CD8-positive, alpha-beta memory T cell (primary cell): ENCODE results near the gene INO80. TPM values are rescaled to one million over a fixed set of nuclear protein-coding genes. Genes with fewer than 3 reads are reported as not detected.
A peak's percentile ranks its signal among the peaks of the same experiment; 100 is the strongest.

Experiments used
- CTCF ChIA-PET: fragments of 350-600 bp; sonication (Branson Sonifier 250); formaldehyde crosslinking; loops from one replicate; lab custom pipeline; 2021; ENCODE audit warnings: antibody characterized with exemption; lab: Charles Lee
- POLR2A ChIA-PET: fragments of 350-600 bp; sonication (Branson Sonifier 250); formaldehyde crosslinking; loops from one replicate; lab custom pipeline; 2021; ENCODE audit warnings: antibody characterized with exemption; lab: Charles Lee
- DNase-seq, 5 donors: peaks; one replicate each; pipeline versions ENCODE4 v3.0.0 to v3.0.0-alpha.2; 2020 to 2022; ENCODE audit warnings: mixed read lengths in 1 of 5
- H3K27ac ChIP-seq: one replicate; pipeline ENCODE4 v1.7.0; 2013; ENCODE audit warnings: low read depth, mild to moderate bottlenecking, low read length, moderate library complexity
- H3K27me3 ChIP-seq: 2 replicates; pipeline ENCODE4 v1.7.0; 2013; ENCODE audit warnings: low read length, mild to moderate bottlenecking; ENCODE audit not compliant: insufficient read depth, poor library complexity, severe bottlenecking
- H3K36me3 ChIP-seq: 2 replicates; pipeline ENCODE4 v1.7.0; 2013; ENCODE audit warnings: mild to moderate bottlenecking, low read length, moderate library complexity; ENCODE audit not compliant: insufficient read depth
- H3K4me1 ChIP-seq: 2 replicates; pipeline ENCODE4 v1.7.0; 2013; ENCODE audit warnings: mild to moderate bottlenecking, low read length, moderate library complexity; ENCODE audit not compliant: insufficient read depth
- H3K4me3 ChIP-seq: 2 replicates; pipeline ENCODE4 v1.7.0; 2013; ENCODE audit warnings: mild to moderate bottlenecking, low read length
- H3K9me3 ChIP-seq: 2 replicates; pipeline ENCODE4 v1.7.0; 2013; ENCODE audit warnings: mild to moderate bottlenecking, low read length
- H3K27ac Mint-ChIP-seq, 8 donors: one replicate each; pipeline ENCODE4 v1.8.0; 2020 to 2021; ENCODE audit warnings: mixed read lengths in 8 of 8, mild to moderate bottlenecking in 6 of 8, inconsistent platforms in 3 of 8, moderate library complexity in 3 of 8
- H3K27me3 Mint-ChIP-seq, 2 donors: one replicate each; pipeline ENCODE4 v1.8.0; 2020 to 2021; ENCODE audit warnings: mixed read lengths in 2 of 2, mild to moderate bottlenecking in 1 of 2, moderate library complexity in 1 of 2
- H3K36me3 Mint-ChIP-seq, 3 donors: one replicate each; pipeline ENCODE4 v1.8.0; 2020 to 2021; ENCODE audit warnings: mixed read lengths in 3 of 3, inconsistent platforms in 1 of 3, mild to moderate bottlenecking in 1 of 3
- H3K4me1 Mint-ChIP-seq, 3 donors: one replicate each; pipeline ENCODE4 v1.8.0; 2020 to 2021; ENCODE audit warnings: mixed read lengths in 3 of 3, inconsistent platforms in 1 of 3, mild to moderate bottlenecking in 1 of 3
- H3K4me3 Mint-ChIP-seq, 7 donors: one replicate each; pipeline ENCODE4 v1.8.0; 2020 to 2021; ENCODE audit warnings: mixed read lengths in 7 of 7, mild to moderate bottlenecking in 6 of 7, moderate library complexity in 4 of 7, inconsistent platforms in 2 of 7
- H3K9me3 Mint-ChIP-seq, 5 donors: one replicate each; pipeline ENCODE4 v1.8.0; 2020 to 2022; ENCODE audit warnings: mixed read lengths in 5 of 5, mild to moderate bottlenecking in 3 of 5, moderate library complexity in 2 of 5, inconsistent platforms in 1 of 5
- polyA plus RNA-seq: library from polyadenylated mRNA; unstranded; fragments of 300-500 nt; fragmentation: Illumina TruSeq; gene quantifications from one replicate; pipeline ENCODE4 v1.2.3, GENCODE V29; 2021
- total RNA-seq, 2 experiments: library from RNA; stranded (reverse); gene quantifications; one replicate each; pipeline ENCODE4 v1.2.3, GENCODE V29; 2021

The INO80 gene
- total and polyA plus RNA-seq, 3 experiments from 2014 or later, result 7.2 to 29.2 (median 26.3) TPM

- Histone ChIP-seq H3K27me3 (no peaks in the 10 kb centered on the region), H3K4me3 (peak overlapping the region; percentile 73), H3K9me3 (no peaks in the 10 kb centered on the region), H3K36me3 (no peaks in the 10 kb centered on the region), H3K27ac (peak overlapping the region; percentile 52), H3K4me1 (peaks cover 29% of the 10 kb centered on the region)
- Mint-ChIP-seq H3K9me3 (no peaks in the 10 kb centered on the region), H3K27me3 (no peaks in the 10 kb centered on the region), H3K4me1 (peaks cover 18 to 35% (median 25%) of the 10 kb centered on the region in 3 donors), H3K27ac (peak overlapping the region in 5 of 8 donors; percentile 66 to 93 (median 76)), H3K4me3 (peak overlapping the region; percentile 81 to 88 (median 82)), H3K36me3 (no peaks in the 10 kb centered on the region)
- ChIA-PET POLR2A (interaction anchor here (0.6 to 2.5 kb wide), 5 partner anchors 11 to 391 kb away, joined by 3 to 24 read pairs (median 5); partner anchors contain the start of genes CHAC1, DLL4, NUSAP1 and OIP5), CTCF (interaction anchor here (0.7 to 5.2 kb wide), 21 partner anchors 9 to 263 kb away, joined by 3 to 46 read pairs (median 3); partner anchors contain the start of genes CHAC1 and DLL4)
- DNase-seq, result peak; percentile 57 to 79 (median 70)
Measured at GRCh38 chr15:40941528-40942336, 174.3 kb downstream of the INO80 start.

DNA sequence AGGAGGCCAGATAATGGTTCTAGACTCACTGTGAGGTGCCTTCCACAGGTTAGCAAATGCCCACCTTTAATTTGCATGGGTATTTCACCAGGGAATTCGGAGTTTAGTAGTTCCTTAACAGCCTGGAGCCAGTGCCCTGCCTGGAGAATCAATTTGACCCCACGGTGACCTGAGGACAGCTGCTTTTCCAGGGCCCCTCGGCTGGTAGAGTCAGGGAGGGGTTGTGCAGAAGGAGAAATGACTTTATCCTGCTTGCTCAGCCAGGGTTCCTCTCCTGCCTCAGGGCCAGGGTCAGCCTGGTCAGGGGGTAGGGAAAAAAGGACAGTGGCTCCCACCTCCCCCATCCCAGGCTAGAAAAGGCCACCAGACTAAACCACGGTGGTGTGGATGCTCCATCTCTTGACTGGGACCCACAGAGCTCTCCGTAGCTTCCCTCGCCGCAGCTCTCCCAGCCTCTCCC lies 175.0 kb downstream of the INO80 start:
- Mint-ChIP-seq H3K4me3 (peak overlapping the region; percentile 57 to 82 (median 65)), H3K36me3 (no peaks in the 10 kb centered on the region), H3K4me1 (peaks cover 18 to 35% (median 25%) of the 10 kb centered on the region in 3 donors), H3K27me3 (no peaks in the 10 kb centered on the region), H3K27ac (peak overlapping the region; percentile 52 to 93 (median 76)), H3K9me3 (no peaks in the 10 kb centered on the region)
- POLR2A ChIA-PET, result interaction anchor here (0.5 to 2.5 kb wide), 6 partner anchors 10 to 260 kb away, joined by 3 to 24 read pairs (median 4); partner anchors contain the start of genes CHAC1, DLL4 and VPS18
- Histone ChIP-seq H3K27me3 (no peaks in the 10 kb centered on the region), H3K27ac (no peak overlapping the region), H3K36me3 (no peaks in the 10 kb centered on the region), H3K9me3 (no peaks in the 10 kb centered on the region), H3K4me1 (peaks cover 29% of the 10 kb centered on the region), H3K4me3 (no peak overlapping the region)
- DNase-seq, result no peak
- CTCF ChIA-PET, result interaction anchor here (0.7 to 5.2 kb wide), 13 partner anchors 8 to 130 kb away, joined by 3 to 46 read pairs (median 5); partner anchors contain the start of genes CHAC1 and DLL4

DNA sequence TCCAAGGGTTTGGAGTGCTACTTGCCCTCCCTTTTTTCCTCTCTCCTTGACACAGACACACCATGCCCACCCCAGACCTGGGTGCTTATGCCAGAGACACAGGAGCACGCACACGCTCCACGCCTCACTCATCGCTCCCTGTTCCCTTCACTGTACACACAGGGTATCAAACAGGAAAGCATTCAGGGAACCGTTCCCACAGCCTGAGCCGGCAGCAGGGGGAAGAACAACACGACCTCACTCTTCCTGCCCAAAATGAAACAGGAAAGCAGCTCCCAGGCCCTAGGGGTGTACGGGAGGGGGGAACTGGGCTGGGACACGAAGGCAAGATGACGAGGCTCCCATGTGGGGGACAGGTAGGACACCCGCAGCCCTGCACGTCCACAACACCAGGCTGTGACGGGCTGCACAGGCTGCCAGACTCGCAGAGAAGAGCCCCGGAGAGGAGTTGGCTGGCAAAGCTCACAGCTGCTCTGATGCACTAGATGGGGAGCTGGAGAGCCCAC lies 175.7 kb downstream of the INO80 start:
- H3K4me1 Mint-ChIP-seq, result peaks cover 18 to 35% (median 25%) of the 10 kb centered on the region in 3 donors
- POLR2A ChIA-PET, result interaction anchor here (0.5 to 1.2 kb wide), 2 partner anchors 10 to 246 kb away, joined by 3 to 4 read pairs; no protein-coding TSS in a partner anchor
- no peaks in the 10 kb centered on the region for H3K27me3 Mint-ChIP-seq
- H3K9me3 Mint-ChIP-seq, result no peaks in the 10 kb centered on the region
- CTCF ChIA-PET, result interaction anchor here (0.7 to 5.2 kb wide), 6 partner anchors 10 to 35 kb away, joined by 3 to 46 read pairs (median 5); no protein-coding TSS in a partner anchor
- H3K9me3 ChIP-seq, result no peaks in the 10 kb centered on the region
- DNase-seq, result peak in 1 of 5 donors; percentile 23
- no peaks in the 10 kb centered on the region for H3K36me3 ChIP-seq
- peaks cover 29% of the 10 kb centered on the region for H3K4me1 ChIP-seq
- H3K36me3 Mint-ChIP-seq, result no peaks in the 10 kb centered on the region
- peak overlapping the region; percentile 52 to 93 (median 79) for H3K27ac Mint-ChIP-seq
- H3K4me3 Mint-ChIP-seq, result peak overlapping the region; percentile 57 to 70 (median 65)
- H3K27me3 ChIP-seq, result no peaks in the 10 kb centered on the region
- H3K27ac ChIP-seq, result no peak overlapping the region
- H3K4me3 ChIP-seq, result no peak overlapping the region

DNA sequence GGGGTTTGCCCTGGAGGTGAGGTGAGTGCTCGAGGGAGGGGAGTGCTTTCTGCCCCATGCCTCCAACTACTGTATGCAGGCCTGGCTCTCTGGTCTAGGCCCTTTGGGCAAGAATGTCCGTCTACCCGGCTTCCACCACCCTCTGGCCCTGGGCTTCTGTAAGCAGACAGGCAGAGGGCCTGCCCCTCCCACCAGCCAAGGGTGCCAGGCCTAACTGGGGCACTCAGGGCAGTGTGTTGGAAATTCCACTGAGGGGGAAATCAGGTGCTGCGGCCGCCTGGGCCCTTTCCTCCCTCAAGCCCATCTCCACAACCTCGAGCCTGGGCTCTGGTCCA lies 177.6 kb downstream of the INO80 start:
- H3K27me3 Mint-ChIP-seq, result peaks cover 1 to 4% of the 10 kb centered on the region in 2 donors
- POLR2A ChIA-PET, result interaction anchor here (0.5 kb wide), 1 partner anchor 378 kb away, joined by 4 read pairs; no protein-coding TSS in a partner anchor
- H3K27me3 ChIP-seq, result no peaks in the 10 kb centered on the region
- no peak overlapping the region for H3K27ac ChIP-seq
- H3K36me3 Mint-ChIP-seq, result no peaks in the 10 kb centered on the region
- H3K4me1 Mint-ChIP-seq, result peaks cover 18 to 33% (median 20%) of the 10 kb centered on the region in 3 donors
- CTCF ChIA-PET, result interaction anchor here (5.2 kb wide), 1 partner anchor 33 kb away, joined by 46 read pairs; no protein-coding TSS in a partner anchor
- no peaks in the 10 kb centered on the region for H3K36me3 ChIP-seq
- H3K4me3 ChIP-seq, result no peak overlapping the region
- H3K9me3 Mint-ChIP-seq, result no peaks in the 10 kb centered on the region
- no peak overlapping the region for H3K27ac Mint-ChIP-seq
- peak overlapping the region in 1 of 7 donors; percentile 14 for H3K4me3 Mint-ChIP-seq
- no peaks in the 10 kb centered on the region for H3K9me3 ChIP-seq
- DNase-seq, result no peak
- peaks cover 24% of the 10 kb centered on the region for H3K4me1 ChIP-seq

DNA sequence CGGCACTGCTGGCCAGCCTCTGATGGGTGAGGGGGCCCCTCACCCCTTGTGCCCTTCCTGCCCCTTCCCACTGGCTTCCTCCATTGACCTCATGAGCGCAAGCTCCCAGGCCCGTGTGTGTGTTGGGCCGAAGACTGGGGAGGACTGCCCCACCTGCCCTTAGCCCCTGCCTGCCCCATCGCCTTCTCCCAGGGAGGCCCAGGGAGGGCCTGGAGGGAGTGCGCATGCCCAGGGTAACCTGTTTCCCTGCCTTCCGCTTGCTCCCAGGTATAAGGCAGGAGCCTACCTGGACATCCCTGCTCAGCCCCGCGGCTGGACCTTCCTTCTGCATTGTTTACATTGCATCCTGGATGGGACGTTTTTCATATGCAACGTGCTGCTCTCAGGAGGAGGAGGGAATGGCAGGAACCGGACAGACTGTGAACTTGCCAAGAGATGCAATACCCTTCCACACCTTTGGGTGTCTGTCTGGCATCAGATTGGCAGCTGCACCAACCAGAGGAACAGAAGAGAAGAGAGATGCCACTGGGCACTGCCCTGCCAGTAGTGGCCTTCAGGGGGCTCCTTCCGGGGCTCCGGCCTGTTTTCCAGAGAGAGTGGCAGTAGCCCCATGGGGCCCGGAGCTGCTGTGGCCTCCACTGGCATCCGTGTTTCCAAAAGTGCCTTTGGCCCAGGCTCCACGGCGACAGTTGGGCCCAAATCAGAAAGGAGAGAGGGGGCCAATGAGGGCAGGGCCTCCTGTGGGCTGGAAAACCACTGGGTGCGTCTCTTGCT lies 178.1 kb downstream of the INO80 start:
- Mint-ChIP-seq H3K36me3 (no peaks in the 10 kb centered on the region), H3K4me1 (peaks cover 14 to 27% (median 16%) of the 10 kb centered on the region in 3 donors), H3K9me3 (no peaks in the 10 kb centered on the region), H3K27me3 (peaks cover 4 to 5% of the 10 kb centered on the region in 2 donors), H3K27ac (no peak overlapping the region), H3K4me3 (peak overlapping the region in 1 of 7 donors; percentile 14)
- peak in 1 of 5 donors; percentile 41 for DNase-seq
- Histone ChIP-seq H3K9me3 (no peaks in the 10 kb centered on the region), H3K27ac (no peak overlapping the region), H3K36me3 (no peaks in the 10 kb centered on the region), H3K27me3 (no peaks in the 10 kb centered on the region), H3K4me3 (no peak overlapping the region), H3K4me1 (peaks cover 19% of the 10 kb centered on the region)
- CTCF ChIA-PET, result interaction anchor here (1.0 kb wide), 1 partner anchor 26 kb away, joined by 3 read pairs; no protein-coding TSS in a partner anchor
- POLR2A ChIA-PET, result interaction anchor here (0.5 to 0.9 kb wide), 2 partner anchors 14 to 379 kb away, joined by 3 to 4 read pairs; no protein-coding TSS in a partner anchor

- no peak overlapping the region for H3K27ac ChIP-seq
- DNase-seq, result no peak
- H3K4me1 Mint-ChIP-seq, result peaks cover 7 to 25% (median 10%) of the 10 kb centered on the region in 3 donors
- peaks cover 10 to 11% of the 10 kb centered on the region in 2 donors for H3K27me3 Mint-ChIP-seq
- H3K36me3 ChIP-seq, result no peaks in the 10 kb centered on the region
- peak overlapping the region in 1 of 7 donors; percentile 22 for H3K4me3 Mint-ChIP-seq
- H3K9me3 Mint-ChIP-seq, result no peaks in the 10 kb centered on the region
- no peaks in the 10 kb centered on the region for H3K36me3 Mint-ChIP-seq
- no peaks in the 10 kb centered on the region for H3K27me3 ChIP-seq
- peak overlapping the region in 3 of 8 donors; percentile 38 to 69 (median 42) for H3K27ac Mint-ChIP-seq
- H3K4me1 ChIP-seq, result peaks cover 10% of the 10 kb centered on the region
- no peak overlapping the region for H3K4me3 ChIP-seq
- ChIA-PET POLR2A (interaction anchor here (0.7 to 0.9 kb wide), 2 partner anchors 13 to 1775 kb away, joined by 3 read pairs; no protein-coding TSS in a partner anchor), CTCF (interaction anchor here (0.7 to 1.0 kb wide), 2 partner anchors 26 to 27 kb away, joined by 3 read pairs; no protein-coding TSS in a partner anchor)
- no peaks in the 10 kb centered on the region for H3K9me3 ChIP-seq
Measured at GRCh38 chr15:40936709-40937666, 179.1 kb downstream of the INO80 start.
